Measurements from ENCODE around the gene LBH.

- TF ChIP-seq SUZ12 (IDR thresholded peaks at IDR 0.05; ENCODE audit: extremely low read depth, insufficient read depth, insufficient read length) (no peak), ZNF274 (IDR thresholded peaks at IDR 0.05; ENCODE audit: low read depth, low read length) (no peak), YY1 (IDR thresholded peaks at IDR 0.05; ENCODE audit: insufficient read depth, insufficient read length) (no peak)
Measured at GRCh38 chr2:30201990-30202389, 29.3 kb upstream of the LBH start.
